PC-3 (cell line): ENCODE measurements around the gene ENKD1. TPM values are rescaled to one million over a fixed set of nuclear protein-coding genes. Genes with fewer than 3 reads are reported as not detected.

ENCODE experiments used
- ATAC-seq: fragments of 200-7000 bp; cut with Tn5 transposase; 2 replicates; pipeline ENCODE4 v1.9.1; 2020; ENCODE audit warnings: mild to moderate bottlenecking, moderate library complexity
- BruUV-seq: library from RNA; stranded (reverse); fragments of 400-500 nt; replicated peaks from 2 replicates; lab custom pipeline; 2021; lab: Mats Ljungman, UMichigan
- CTCF ChIA-PET: fragments of 300-600 bp; sonication (Branson Sonifier 250); formaldehyde crosslinking; loops from one replicate; lab custom pipeline; 2022; ENCODE audit warnings: antibody characterized with exemption; lab: Charles Lee
- POLR2A ChIA-PET: fragments of 300-600 bp; sonication (Branson Sonifier 250); formaldehyde crosslinking; loops from one replicate; lab custom pipeline; 2022; ENCODE audit warnings: antibody characterized with exemption; ENCODE audit not compliant: unreplicated experiment; lab: Charles Lee
- DNase-seq: peaks from one replicate; pipeline ENCODE4 v3.0.0-alpha.2; 2015
- H2AFZ ChIP-seq: fragments of 300-600 bp; sonication (generic); 2 replicates; pipeline ENCODE4 v1.6.0; 2016; ENCODE audit warnings: antibody characterized with exemption, low read length
- H3F3A ChIP-seq: fragments of 300-600 bp; sonication (generic); one replicate; pipeline ENCODE4 v1.6.0; 2017; ENCODE audit warnings: antibody characterized with exemption, low read length, control low read depth, mild to moderate bottlenecking; ENCODE audit not compliant: unreplicated experiment
- H3K27ac ChIP-seq: fragments of 300-600 bp; sonication (generic); 2 replicates; pipeline ENCODE4 v1.5.1; 2016; ENCODE audit warnings: mild to moderate bottlenecking, low read length
- H3K27me3 ChIP-seq: fragments of 300-600 bp; sonication (generic); 2 replicates; pipeline ENCODE4 v1.6.1; 2016; ENCODE audit warnings: low read length, mixed read lengths
- H3K36me3 ChIP-seq: fragments of 300-600 bp; sonication (generic); 2 replicates; pipeline ENCODE4 v1.6.1; 2016; ENCODE audit warnings: low read depth, mixed run types, low read length, mixed read lengths
- H3K4me1 ChIP-seq: fragments of 300-600 bp; sonication (generic); 2 replicates; pipeline ENCODE4 v1.5.1; 2016; ENCODE audit warnings: low read length; ENCODE audit not compliant: insufficient read depth
- H3K4me2 ChIP-seq: fragments of 300-600 bp; sonication (generic); 2 replicates; pipeline ENCODE4 v1.6.0; 2016; ENCODE audit warnings: low read length
- H3K4me3 ChIP-seq: fragments of 300-600 bp; sonication (generic); 2 replicates; pipeline ENCODE4 v1.5.1; 2016; ENCODE audit warnings: mild to moderate bottlenecking, low read length, mixed read lengths
- H3K79me2 ChIP-seq: fragments of 300-600 bp; sonication (generic); 2 replicates; pipeline ENCODE4 v1.6.1; 2017; ENCODE audit warnings: low read length, mixed read lengths
- H3K9ac ChIP-seq: fragments of 300-600 bp; sonication (generic); 2 replicates; pipeline ENCODE4 v1.6.0; 2016; ENCODE audit warnings: mild to moderate bottlenecking, low read length
- H3K9me2 ChIP-seq: fragments of 300-600 bp; sonication (generic); replicated peaks from 2 replicates; pipeline ENCODE4 v1.6.1; 2016; ENCODE audit warnings: mixed run types, low read length, mixed read lengths
- H3K9me3 ChIP-seq: fragments of 300-600 bp; sonication (generic); 2 replicates; pipeline ENCODE4 v1.6.1; 2016; ENCODE audit warnings: low read length, mixed read lengths
- H4K20me1 ChIP-seq: fragments of 300-600 bp; sonication (generic); 2 replicates; pipeline ENCODE4 v1.6.1; 2016; ENCODE audit warnings: low read length, mixed read lengths
- EZH2 ChIP-seq: fragments of 300-600 bp; sonication (generic); IDR thresholded peaks from one replicate; pipeline ENCODE4 v1.6.1; 2017; ENCODE audit warnings: antibody characterized with exemption, mild to moderate bottlenecking, low read length; ENCODE audit not compliant: unreplicated experiment
- EZH2phosphoT487 ChIP-seq: fragments of 300-600 bp; sonication (generic); IDR thresholded peaks from 2 replicates; pipeline ENCODE4 v1.6.1; 2018; ENCODE audit warnings: mild to moderate bottlenecking, antibody characterized with exemption, low read length, borderline replicate concordance
- intact Hi-C: fragments of 100-400 bp; cut with micrococcal nuclease; formaldehyde crosslinking; loops from 2 replicates; pipeline ENCODE4 v1.9.0; 2023
- total RNA-seq: library from RNA; depleted of rRNA; stranded (reverse); fragments of >200 nt; gene quantifications from 2 replicates; pipeline ENCODE4 v1.2.3, GENCODE V29; 2014
- TF ChIP-seq, protein P1 (sequence below): fragments of 300-600 bp; sonication (generic); conservative IDR thresholded peaks from 2 replicates; pipeline ENCODE4 v1.5.1; 2017; ENCODE audit warnings: antibody characterized with exemption, low read depth, mild to moderate bottlenecking, low read length

The ENKD1 gene
- total RNA-seq, 1 experiment from 2014 or later = 19.4 TPM

DNA sequence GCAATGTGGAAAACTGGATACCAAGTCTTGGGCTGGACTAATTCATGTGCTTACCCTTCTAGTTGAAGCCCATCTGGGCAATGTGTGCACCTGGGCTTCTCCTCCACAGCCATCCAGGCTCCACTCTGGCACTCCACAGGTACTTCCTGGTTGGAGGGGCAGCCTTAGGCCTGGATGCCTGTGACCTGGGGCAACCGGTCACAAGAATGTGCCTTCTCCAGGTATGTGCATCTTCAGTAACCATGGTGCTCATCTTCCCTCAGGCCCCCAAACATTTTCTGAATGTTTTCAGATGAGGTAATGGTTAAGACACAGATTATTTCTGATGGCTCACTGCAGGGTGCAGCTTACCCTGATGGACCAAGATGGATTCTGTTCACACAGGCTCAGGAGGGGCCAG, 11.2 kb upstream of the ENKD1 start:
- Histone ChIP-seq H3K79me2 (no peaks in the 10 kb centered on the region), H3K36me3 (no peaks in the 10 kb centered on the region; the same call in 1 of the 2 replicates), H3K4me1 (peaks cover 5% of the 10 kb centered on the region), H3K9me3 (no peaks in the 10 kb centered on the region), H3K4me3 (no peak overlapping the region), H2AFZ (no peak overlapping the region), H3K4me2 (no peak overlapping the region), H3K27ac (no peak overlapping the region), H3K9ac (no peak overlapping the region), H4K20me1 (no peaks in the 10 kb centered on the region), H3K9me2 (no peaks in the 10 kb centered on the region), H3K27me3 (no peaks in the 10 kb centered on the region), H3F3A (no peaks in the 10 kb centered on the region)
- POLR2A ChIA-PET = no interaction called here
- BruUV-seq = no TSS peak
- ATAC-seq (no peak), DNase-seq (no peak)
- intact Hi-C loops = loop anchor here (1.0 kb wide), 1 partner anchor 128 kb away; no protein-coding TSS in a partner anchor
- CTCF ChIA-PET = no interaction called here
- TF ChIP-seq, protein P1, sequence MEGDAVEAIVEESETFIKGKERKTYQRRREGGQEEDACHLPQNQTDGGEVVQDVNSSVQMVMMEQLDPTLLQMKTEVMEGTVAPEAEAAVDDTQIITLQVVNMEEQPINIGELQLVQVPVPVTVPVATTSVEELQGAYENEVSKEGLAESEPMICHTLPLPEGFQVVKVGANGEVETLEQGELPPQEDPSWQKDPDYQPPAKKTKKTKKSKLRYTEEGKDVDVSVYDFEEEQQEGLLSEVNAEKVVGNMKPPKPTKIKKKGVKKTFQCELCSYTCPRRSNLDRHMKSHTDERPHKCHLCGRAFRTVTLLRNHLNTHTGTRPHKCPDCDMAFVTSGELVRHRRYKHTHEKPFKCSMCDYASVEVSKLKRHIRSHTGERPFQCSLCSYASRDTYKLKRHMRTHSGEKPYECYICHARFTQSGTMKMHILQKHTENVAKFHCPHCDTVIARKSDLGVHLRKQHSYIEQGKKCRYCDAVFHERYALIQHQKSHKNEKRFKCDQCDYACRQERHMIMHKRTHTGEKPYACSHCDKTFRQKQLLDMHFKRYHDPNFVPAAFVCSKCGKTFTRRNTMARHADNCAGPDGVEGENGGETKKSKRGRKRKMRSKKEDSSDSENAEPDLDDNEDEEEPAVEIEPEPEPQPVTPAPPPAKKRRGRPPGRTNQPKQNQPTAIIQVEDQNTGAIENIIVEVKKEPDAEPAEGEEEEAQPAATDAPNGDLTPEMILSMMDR = no peak
- TF ChIP-seq EZH2phosphoT487 (no peak), EZH2 (no peak)

DNA sequence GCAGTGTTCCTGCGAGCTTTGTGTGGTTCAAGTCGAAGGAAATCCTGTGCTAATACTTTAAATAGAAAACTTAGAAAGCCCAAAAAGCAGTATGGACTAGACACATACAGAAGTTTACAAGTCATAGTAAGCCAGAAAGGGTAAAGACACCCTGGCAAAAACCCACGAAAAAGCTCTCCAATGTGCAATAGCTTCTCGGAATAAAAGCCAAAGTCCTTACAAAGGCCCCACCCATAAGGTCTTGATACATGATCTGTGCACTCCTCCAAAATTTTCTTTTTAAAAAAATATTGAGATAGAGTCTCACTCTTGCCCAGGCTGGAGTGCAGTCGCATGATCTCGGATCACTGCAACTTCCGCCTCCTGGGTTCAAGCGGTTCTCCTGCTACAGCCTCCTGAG, 10.4 kb upstream of the ENKD1 start:
- TF ChIP-seq, protein P1 = no peak
- TF ChIP-seq EZH2 (no peak), EZH2phosphoT487 (no peak)
- Histone ChIP-seq H3K36me3 (no peaks in the 10 kb centered on the region), H3K27ac (peak overlapping the region; percentile 49), H3K4me2 (no peak overlapping the region), H3K27me3 (no peaks in the 10 kb centered on the region), H3K4me3 (no peak overlapping the region), H3F3A (no peaks in the 10 kb centered on the region), H3K79me2 (no peaks in the 10 kb centered on the region), H3K9ac (no peak overlapping the region), H3K4me1 (peaks cover 5% of the 10 kb centered on the region), H4K20me1 (no peaks in the 10 kb centered on the region), H3K9me2 (no peaks in the 10 kb centered on the region), H2AFZ (no peak overlapping the region), H3K9me3 (no peaks in the 10 kb centered on the region)
- ATAC-seq (no peak), DNase-seq (no peak)
- BruUV-seq = no TSS peak
- intact Hi-C loops = no loop called here
- ChIA-PET CTCF (no interaction called here), POLR2A (no interaction called here)

DNA sequence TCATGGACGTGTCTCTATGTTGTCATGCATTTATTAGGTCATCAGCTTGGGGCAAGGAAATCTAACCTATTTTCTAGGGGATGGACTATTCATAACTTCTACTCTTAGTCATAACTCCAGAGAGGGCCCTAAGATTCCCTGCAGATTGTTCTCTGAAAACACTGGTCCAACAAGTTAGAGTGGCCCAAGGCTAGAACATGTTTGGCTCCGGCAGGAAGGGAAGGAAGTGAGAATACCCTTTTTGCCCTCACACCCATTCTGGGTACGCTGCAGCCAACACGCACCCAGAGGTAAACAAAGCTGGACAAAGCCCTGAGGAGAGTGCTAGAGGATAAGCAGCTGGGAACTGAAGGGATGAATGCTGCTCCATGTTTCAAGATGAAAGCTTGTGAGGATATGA, 10.0 kb upstream of the ENKD1 start:
- ATAC-seq = peak; percentile 34
- no TSS peak for BruUV-seq

More for the DNA sequence above, 10.0 kb upstream of the ENKD1 start:
- intact Hi-C loops = no loop called here
- H3K4me1 ChIP-seq = peaks cover 5% of the 10 kb centered on the region
- H3F3A ChIP-seq = no peaks in the 10 kb centered on the region
- no peak overlapping the region for H2AFZ ChIP-seq
- H3K4me2 ChIP-seq = no peak overlapping the region
- CTCF ChIA-PET = no interaction called here
- no peaks in the 10 kb centered on the region for H3K27me3 ChIP-seq
- TF ChIP-seq, protein P1 = no peak
- TF ChIP-seq EZH2 = no peak
- TF ChIP-seq EZH2phosphoT487 = no peak
- peak; percentile 68 for DNase-seq
- H4K20me1 ChIP-seq = no peaks in the 10 kb centered on the region
- no peak overlapping the region for H3K4me3 ChIP-seq
- H3K27ac ChIP-seq = peak overlapping the region; percentile 49
- H3K79me2 ChIP-seq = no peaks in the 10 kb centered on the region
- no peaks in the 10 kb centered on the region for H3K9me3 ChIP-seq
- H3K36me3 ChIP-seq = no peaks in the 10 kb centered on the region
- POLR2A ChIA-PET = no interaction called here
- H3K9me2 ChIP-seq = no peaks in the 10 kb centered on the region
- H3K9ac ChIP-seq = no peak overlapping the region
